Fibroblast of villous mesenchyme (primary cell): ENCODE data around the gene STIM1. TPM values are rescaled to one million over a fixed set of nuclear protein-coding genes. Genes with fewer than 3 reads are reported as not detected.

Experiments
- DNase-seq: peaks from one replicate; pipeline ENCODE4 v3.0.0-alpha.2; 2010; ENCODE audit warnings: low read depth
- H3K4me3 ChIP-seq: 2 replicates; pipeline ENCODE4 v1.5.1; 2011; ENCODE audit warnings: low read depth, mild to moderate bottlenecking, low read length
- total RNA-seq: library from RNA; depleted of rRNA; stranded (reverse); fragments of >200 nt; gene quantifications from 2 replicates; pipeline ENCODE4 v1.2.3, GENCODE V29; 2012
- TF ChIP-seq, protein P1 (sequence below): IDR thresholded peaks from 2 replicates; pipeline ENCODE4 v1.5.1; 2012; ENCODE audit warnings: low read depth, mild to moderate bottlenecking, low read length; ENCODE audit not compliant: insufficient read depth

STIM1 gene
- total RNA-seq, 1 donor = 36.7 TPM

DNA sequence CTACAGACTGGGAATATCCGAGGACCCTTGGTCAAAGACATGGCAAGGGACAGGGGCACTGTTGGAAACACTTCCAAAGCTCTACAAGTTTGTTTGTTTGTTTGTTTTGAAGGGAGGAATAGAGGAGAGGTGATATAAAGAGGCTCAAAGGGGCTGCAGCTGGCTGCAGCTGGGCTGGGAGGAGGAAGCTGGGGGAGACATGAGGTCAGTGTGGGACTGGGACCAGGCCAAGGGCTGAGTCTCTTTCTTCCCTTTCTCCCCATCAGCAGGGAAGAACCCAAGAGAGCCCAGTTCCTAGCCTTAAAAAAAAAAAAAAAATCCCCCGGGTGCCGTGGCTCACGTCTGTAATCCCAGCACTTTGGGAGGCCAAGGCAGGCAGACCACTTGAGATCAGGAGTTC, 19.7 kb upstream of the STIM1 start:
- H3K4me3 ChIP-seq = no peak overlapping the region
- no peak for DNase-seq
- TF ChIP-seq, protein P1, sequence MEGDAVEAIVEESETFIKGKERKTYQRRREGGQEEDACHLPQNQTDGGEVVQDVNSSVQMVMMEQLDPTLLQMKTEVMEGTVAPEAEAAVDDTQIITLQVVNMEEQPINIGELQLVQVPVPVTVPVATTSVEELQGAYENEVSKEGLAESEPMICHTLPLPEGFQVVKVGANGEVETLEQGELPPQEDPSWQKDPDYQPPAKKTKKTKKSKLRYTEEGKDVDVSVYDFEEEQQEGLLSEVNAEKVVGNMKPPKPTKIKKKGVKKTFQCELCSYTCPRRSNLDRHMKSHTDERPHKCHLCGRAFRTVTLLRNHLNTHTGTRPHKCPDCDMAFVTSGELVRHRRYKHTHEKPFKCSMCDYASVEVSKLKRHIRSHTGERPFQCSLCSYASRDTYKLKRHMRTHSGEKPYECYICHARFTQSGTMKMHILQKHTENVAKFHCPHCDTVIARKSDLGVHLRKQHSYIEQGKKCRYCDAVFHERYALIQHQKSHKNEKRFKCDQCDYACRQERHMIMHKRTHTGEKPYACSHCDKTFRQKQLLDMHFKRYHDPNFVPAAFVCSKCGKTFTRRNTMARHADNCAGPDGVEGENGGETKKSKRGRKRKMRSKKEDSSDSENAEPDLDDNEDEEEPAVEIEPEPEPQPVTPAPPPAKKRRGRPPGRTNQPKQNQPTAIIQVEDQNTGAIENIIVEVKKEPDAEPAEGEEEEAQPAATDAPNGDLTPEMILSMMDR = no peak

DNA sequence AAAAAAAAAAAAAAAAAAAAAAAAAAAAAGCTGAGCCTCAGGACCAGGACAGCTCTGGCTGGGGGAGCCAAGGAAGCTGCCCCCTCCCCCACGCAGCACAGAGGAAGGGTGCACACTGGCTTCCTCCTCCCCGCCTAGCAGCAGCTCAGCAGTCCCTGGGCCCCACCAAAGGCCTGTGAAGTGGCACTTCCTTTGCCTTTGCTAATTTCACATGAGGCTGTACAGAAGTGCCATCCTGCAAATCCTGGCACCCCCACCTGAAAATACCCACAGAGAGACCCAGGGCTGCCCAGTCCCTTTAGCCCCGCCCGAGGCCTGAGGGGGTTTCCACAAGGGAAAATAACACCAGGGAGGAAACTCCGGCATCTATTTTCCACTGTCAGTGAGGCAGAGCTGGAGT, 18.6 kb upstream of the STIM1 start:
- no peak for DNase-seq
- H3K4me3 ChIP-seq = no peak overlapping the region
- TF ChIP-seq, protein P1 = no peak

DNA sequence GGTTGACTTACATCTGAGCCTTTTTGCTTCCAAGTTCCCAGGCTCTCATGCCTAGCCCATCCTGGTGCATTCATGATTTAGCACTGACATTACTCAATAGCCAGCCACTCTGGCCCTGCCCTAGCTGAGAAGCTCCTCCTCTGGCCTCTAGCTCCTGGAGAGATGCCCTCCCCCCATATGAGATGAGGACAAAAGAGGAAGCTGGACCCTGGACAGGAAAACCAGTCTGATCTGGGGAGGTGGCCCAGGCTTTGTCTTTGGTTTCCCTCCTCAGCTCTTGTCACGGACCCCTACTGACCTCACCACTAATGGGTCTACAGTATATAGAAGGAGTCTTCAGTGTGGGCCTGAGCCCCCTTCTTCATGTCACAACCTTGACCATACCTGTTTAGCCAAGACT, 17.7 kb upstream of the STIM1 start:
- TF ChIP-seq, protein P1 = no peak
- peak; percentile 35 for DNase-seq
- H3K4me3 ChIP-seq = no peak overlapping the region

DNA sequence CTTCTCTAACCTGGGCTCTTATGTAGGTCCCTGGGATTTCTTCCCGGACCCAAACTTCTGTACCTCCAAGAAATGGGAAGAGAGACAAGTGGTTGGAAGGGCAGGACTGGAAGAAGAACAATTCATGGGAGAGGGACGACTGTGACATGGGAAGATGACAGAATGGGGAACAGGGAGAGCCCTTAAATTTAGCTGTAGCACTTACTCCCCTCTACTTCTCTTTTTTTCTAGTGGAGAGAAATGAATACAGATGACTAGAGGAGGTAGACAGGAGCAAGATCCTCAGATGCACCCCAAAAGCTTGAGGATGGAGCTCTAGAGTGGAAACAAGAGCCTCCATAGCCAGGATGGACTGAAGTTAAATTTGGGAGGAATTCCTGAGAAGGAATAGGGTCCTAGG, 17.0 kb upstream of the STIM1 start:
- TF ChIP-seq, protein P1 = no peak
- no peak overlapping the region for H3K4me3 ChIP-seq

DNA sequence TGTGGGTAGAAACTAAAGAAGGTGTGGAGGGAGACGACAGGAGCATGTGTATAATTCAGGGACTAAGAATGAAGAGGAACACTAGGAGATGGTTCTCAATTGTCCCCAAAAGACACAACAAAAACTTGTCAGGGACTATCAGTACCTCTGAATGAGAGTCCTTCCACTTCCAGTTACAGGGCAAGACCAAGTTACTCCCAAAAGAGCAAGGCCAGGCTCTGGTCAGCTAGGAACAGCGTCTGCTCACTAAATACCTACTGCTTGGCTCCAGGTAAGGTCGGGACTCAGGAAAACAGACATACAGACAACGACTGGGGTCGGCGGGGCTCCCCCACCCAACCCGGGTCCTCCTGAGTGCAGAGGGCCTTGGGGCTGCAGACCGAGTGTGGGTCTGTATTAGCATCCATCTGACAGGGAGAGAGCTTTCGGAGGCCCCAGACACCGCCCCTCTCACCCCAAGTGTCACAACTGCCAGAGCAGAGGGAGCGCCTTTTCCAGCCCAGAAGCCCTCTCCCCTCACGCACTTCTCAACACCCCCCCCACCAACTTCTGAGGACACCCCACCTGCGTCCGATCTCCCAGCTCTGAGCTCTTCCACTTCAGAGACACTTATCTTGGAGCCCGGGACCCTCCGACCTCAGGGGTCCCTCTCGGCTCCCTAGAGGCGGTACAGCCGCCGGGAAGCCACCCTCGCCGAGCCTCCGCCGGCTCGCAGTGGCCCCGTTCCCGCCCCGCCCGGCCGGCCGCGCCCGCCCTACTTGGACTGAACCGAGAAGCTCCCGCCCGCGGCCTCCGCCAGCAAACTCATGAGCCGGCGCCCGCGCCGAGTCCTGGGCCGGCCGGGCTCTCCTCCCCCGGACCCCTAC, 15.2 kb upstream of the STIM1 start:
- TF ChIP-seq, protein P1 = no peak
- peak; percentile 19 for DNase-seq

More for the DNA sequence above, 17.0 kb upstream of the STIM1 start:
- DNase-seq = no peak

DNA sequence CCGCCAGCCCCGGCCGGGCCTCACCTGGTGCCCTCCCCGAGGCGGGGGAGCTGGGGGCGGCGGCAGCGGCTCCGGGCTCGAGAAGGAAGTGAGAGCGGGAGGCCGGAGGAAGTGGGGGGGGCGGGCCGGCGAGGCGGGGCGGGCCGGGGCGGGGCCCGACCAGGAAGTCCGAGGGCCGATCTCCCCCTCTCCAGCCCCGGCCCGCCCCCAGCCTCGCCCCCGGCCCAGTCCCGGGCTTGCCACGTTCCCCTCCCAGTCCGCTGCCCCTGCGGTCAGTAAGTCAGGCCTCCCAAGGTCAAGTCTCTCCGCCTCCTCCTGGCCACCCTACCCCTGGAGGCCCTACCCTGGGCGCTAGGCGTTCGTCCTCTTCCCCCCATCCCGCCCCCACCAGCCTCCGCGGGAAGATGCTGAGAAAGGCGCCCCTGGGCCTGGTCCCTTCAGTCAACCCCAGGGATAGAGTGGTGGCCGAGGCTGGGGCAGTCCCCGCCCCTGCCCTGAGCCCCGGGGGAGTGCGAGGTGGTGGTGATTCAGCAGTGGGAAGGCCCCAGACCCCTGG, 14.5 kb upstream of the STIM1 start, which contains the start of gene RHOG:
TSS of gene RHOG (minus strand) at position 90 of the 556 bp plus-strand sequence. CDS start 12,821 bp downstream, outside the sequence.
- DNase-seq = peak; percentile 87
- H3K4me3 ChIP-seq = peak within 1 kb of the TSS; percentile 86
- TF ChIP-seq, protein P1 = no peak

More for the DNA sequence above, 15.2 kb upstream of the STIM1 start:
- H3K4me3 ChIP-seq = peak overlapping the region; percentile 86
